HepG2 (cell line): ENCODE results near the gene EPSTI1. TPM values are rescaled to one million over a fixed set of nuclear protein-coding genes. Genes with fewer than 3 reads are reported as not detected.

Experiments used
- ATAC-seq: fragments of 200-7000 bp; cut with Tn5 transposase; 3 replicates; pipeline ENCODE4 v1.9.1; 2020; ENCODE audit warnings: mild to moderate bottlenecking, moderate library complexity
- BruUV-seq: library from RNA; stranded (reverse); fragments of 400-500 nt; replicated peaks from 2 replicates; lab custom pipeline; 2021; lab: Mats Ljungman, UMichigan
- CTCF ChIA-PET: fragments of 300-600 bp; formaldehyde crosslinking; extraction: SDS; loops from one replicate; lab custom pipeline; 2021; ENCODE audit warnings: low total read pairs, inconsistent platforms, low intra/inter-chr PET ratio; lab: Yijun Ruan, JAX
- POLR2A ChIA-PET: fragments of 350-600 bp; sonication (Branson Sonifier 250); formaldehyde crosslinking; loops from one replicate; lab custom pipeline; 2020; ENCODE audit warnings: antibody characterized with exemption, inconsistent platforms; lab: Yijun Ruan, JAX
- DNase-seq: peaks from one replicate; pipeline ENCODE4 v3.0.0-alpha.2; 2015; ENCODE audit warnings: low spot score
- FAIRE-seq: peaks from 3 replicates; lab custom pipeline; 2011; peaks lifted over from hg19 to GRCh38; lab: Jason Lieb, UNC
- H2AFZ ChIP-seq: one replicate; pipeline ENCODE4 v1.6.1; 2011; ENCODE audit warnings: low read length, inconsistent platforms
- H3K27ac ChIP-seq: fragments of 300-600 bp; 3 replicates; pipeline ENCODE4 v1.8.0; 2011; ENCODE audit warnings: mixed run types, mild to moderate bottlenecking, mixed read lengths, low read length, inconsistent platforms; ENCODE audit not compliant: insufficient read depth; ENCODE audit errors: extremely low read length
- H3K27me3 ChIP-seq, 2 experiments: fragments of 200-600 bp in 1 of 2; 2 replicates in 1 of 2; 3 replicates in 1 of 2; pipeline versions ENCODE4 v1.6.0 to v1.8.0; 2011; ENCODE audit warnings: low read length in 2 of 2, mild to moderate bottlenecking in 2 of 2, moderate library complexity in 2 of 2, inconsistent platforms in 1 of 2; ENCODE audit not compliant: insufficient read depth in 2 of 2, control insufficient read depth in 1 of 2
- H3K36me3 ChIP-seq, 2 experiments: fragments of 200-600 bp in 1 of 2; replicated peaks in 1 of 2; 2 replicates in 1 of 2; 3 replicates in 1 of 2; pipeline versions ENCODE4 v1.5.1 to v1.8.0; 2011; ENCODE audit warnings: low read length in 2 of 2, inconsistent platforms in 1 of 2; ENCODE audit not compliant: insufficient read depth in 2 of 2, control insufficient read depth in 1 of 2
- H3K4me1 ChIP-seq: 2 replicates; pipeline ENCODE4 v1.5.1; 2012; ENCODE audit warnings: low read length, inconsistent platforms; ENCODE audit not compliant: insufficient read depth
- H3K4me2 ChIP-seq: 2 replicates; pipeline ENCODE4 v1.6.0; 2011; ENCODE audit warnings: low read depth, low read length, inconsistent platforms
- H3K4me3 ChIP-seq, 3 experiments: fragments of 200-600 bp in 1 of 3; sonication (generic), shearing (Covaris generic) in 1 of 3; replicated peaks in 1 of 3; 2 replicates each; pipeline ENCODE4 v1.5.1; 2011 to 2016; ENCODE audit warnings: low read length in 3 of 3, inconsistent platforms in 2 of 3, low read depth in 2 of 3, mild to moderate bottlenecking in 2 of 3, control low read depth in 1 of 3, mixed read lengths in 1 of 3; ENCODE audit not compliant: insufficient read depth in 1 of 3
- H3K79me2 ChIP-seq: one replicate; pipeline ENCODE4 v1.6.1; 2011; ENCODE audit warnings: low read length, inconsistent platforms; ENCODE audit not compliant: insufficient read depth
- H3K9ac ChIP-seq: 2 replicates; pipeline ENCODE4 v1.6.0; 2011; ENCODE audit warnings: mild to moderate bottlenecking, low read depth, low read length, inconsistent platforms; ENCODE audit not compliant: insufficient read depth
- H3K9me3 ChIP-seq: 2 replicates; pipeline ENCODE4 v1.5.1; 2012; ENCODE audit warnings: mild to moderate bottlenecking, low read length
- H4K20me1 ChIP-seq: 2 replicates; pipeline ENCODE4 v1.6.0; 2011; ENCODE audit warnings: inconsistent platforms, mild to moderate bottlenecking, low read length, moderate library complexity; ENCODE audit not compliant: insufficient read depth
- ATAD3A ChIP-seq: sonication (generic); formaldehyde crosslinking; IDR thresholded peaks from 2 replicates; pipeline ENCODE4 v1.4.0; 2020; ENCODE audit warnings: missing genetic modification reagents
- EZH2 ChIP-seq: conservative IDR thresholded peaks from 2 replicates; pipeline ENCODE4 v1.6.1; 2012; ENCODE audit warnings: mild to moderate bottlenecking, low read depth, low read length, moderate library complexity
- HNF4G ChIP-seq, 2 experiments: sonication (generic) in 1 of 2; formaldehyde crosslinking in 1 of 2; IDR thresholded peaks; 2 replicates each; pipeline versions ENCODE4 v1.4.0 to v1.6.1; 2011 to 2020; ENCODE audit warnings: borderline replicate concordance in 2 of 2, low read depth in 2 of 2, mild to moderate bottlenecking in 2 of 2, low read length in 1 of 2, missing genetic modification reagents in 1 of 2, moderate library complexity in 1 of 2
- KDM1A ChIP-seq: IDR thresholded peaks from 2 replicates; pipeline ENCODE4 v1.6.1; 2016; ENCODE audit warnings: missing compliant biosample characterization
- KDM4B ChIP-seq: sonication (generic); formaldehyde crosslinking; IDR thresholded peaks from 2 replicates; pipeline ENCODE4 v1.4.0; 2020; ENCODE audit warnings: missing genetic modification reagents
- MATR3 ChIP-seq: sonication (generic); formaldehyde crosslinking; IDR thresholded peaks from 2 replicates; pipeline ENCODE4 v1.4.0; 2020; ENCODE audit warnings: missing genetic modification reagents
- SMYD3 ChIP-seq: sonication (generic); formaldehyde crosslinking; IDR thresholded peaks from 2 replicates; pipeline ENCODE4 v1.8.1; 2023; ENCODE audit warnings: mild to moderate bottlenecking, missing genetic modification reagents
- ZNF160 ChIP-seq: sonication (generic); formaldehyde crosslinking; IDR thresholded peaks from 2 replicates; pipeline ENCODE4 v1.8.0; 2022; ENCODE audit warnings: mild to moderate bottlenecking, inconsistent platforms, missing genetic modification reagents
- ZNF296 ChIP-seq: sonication (generic); formaldehyde crosslinking; conservative IDR thresholded peaks from 2 replicates; pipeline ENCODE4 v1.5.0; 2020; ENCODE audit warnings: mild to moderate bottlenecking, missing genetic modification reagents
- ZNF530 ChIP-seq: sonication (generic); formaldehyde crosslinking; IDR thresholded peaks from 2 replicates; pipeline ENCODE4 v1.5.0; 2020; ENCODE audit warnings: low read depth, mild to moderate bottlenecking, missing genetic modification reagents
- ZNF567 ChIP-seq: sonication (generic); formaldehyde crosslinking; IDR thresholded peaks from 2 replicates; pipeline ENCODE4 v1.8.1; 2023; ENCODE audit warnings: mild to moderate bottlenecking, missing genetic modification reagents, borderline replicate concordance
- WGBS: methylation state at CpG from one replicate; pipeline ENCODE4 v1.1.6; 2017; ENCODE audit warnings: low lambda C conversion rate; 5-methylcytosine and 5-hydroxymethylcytosine counted together
- in situ Hi-C: cut with HindIII; loops from 2 replicates; pipeline ENCODE4 v1.10.0; 2017; ENCODE audit warnings: low pct_unique_long_range_greater_than_20kb; ENCODE audit not compliant: extremely low pct_ligation_motif_present
- intact Hi-C: fragments of 100-400 bp; cut with micrococcal nuclease; formaldehyde crosslinking; loops from one replicate; pipeline ENCODE4 v1.10.0; 2022; ENCODE audit not compliant: unreplicated experiment
- polyA plus RNA-seq, 8 experiments: library from polyadenylated mRNA; depleted of rRNA in 3 of 8; stranded (reverse) in 7 of 8; unstranded in 1 of 8; fragments of >200 nt; fragmentation: Illumina TruSeq in 4 of 8; extraction: Trizol in 4 of 8; gene quantifications; 2 replicates each; pipeline versions ENCODE4 v1.2.1 to v1.2.3, GENCODE V29; 2011 to 2016; ENCODE audit warnings: low read depth in 4 of 8, missing spikeins in 1 of 8, mixed read lengths in 1 of 8; ENCODE audit not compliant: insufficient read depth in 1 of 8
- total RNA-seq, 5 experiments: library from RNA; depleted of rRNA; stranded (reverse); fragments of >200 nt; fragmentation: Illumina TruSeq; extraction: Trizol; gene quantifications; 2 replicates each; pipeline ENCODE4 v1.2.3, GENCODE V29; 2016; ENCODE audit warnings: low read depth in 1 of 5
- TF ChIP-seq, protein P1 (sequence below): sonication (generic); formaldehyde crosslinking; IDR thresholded peaks from 2 replicates; pipeline ENCODE4 v1.5.1; 2020; ENCODE audit warnings: missing genetic modification reagents, mild to moderate bottlenecking, borderline replicate concordance
- TF ChIP-seq, protein P2 (sequence below): sonication (generic); formaldehyde crosslinking; IDR thresholded peaks from 2 replicates; pipeline ENCODE4 v1.4.0; 2020; ENCODE audit warnings: missing genetic modification reagents; ENCODE audit errors: not compliant biosample characterization
- TF ChIP-seq, protein P3 (sequence below): sonication (generic); formaldehyde crosslinking; IDR thresholded peaks from 2 replicates; pipeline ENCODE4 v1.8.0; 2022; ENCODE audit warnings: low read depth, missing genetic modification reagents
- TF ChIP-seq, protein P4 (sequence below), 2 experiments: sonication (generic) in 1 of 2; formaldehyde crosslinking in 1 of 2; IDR thresholded peaks; 2 replicates each; pipeline versions ENCODE4 v1.5.1 to v1.6.1; 2011 to 2020; ENCODE audit warnings: borderline replicate concordance in 1 of 2, low read depth in 1 of 2, low read length in 1 of 2, mild to moderate bottlenecking in 1 of 2, missing genetic modification reagents in 1 of 2, moderate library complexity in 1 of 2

Gene EPSTI1
- total and polyA plus RNA-seq, 2 of the 13 experiments (the other 11 are each of a cell fraction or from before 2014, with no cell fraction given), result 0.03 TPM; not detected in 1

DNA sequence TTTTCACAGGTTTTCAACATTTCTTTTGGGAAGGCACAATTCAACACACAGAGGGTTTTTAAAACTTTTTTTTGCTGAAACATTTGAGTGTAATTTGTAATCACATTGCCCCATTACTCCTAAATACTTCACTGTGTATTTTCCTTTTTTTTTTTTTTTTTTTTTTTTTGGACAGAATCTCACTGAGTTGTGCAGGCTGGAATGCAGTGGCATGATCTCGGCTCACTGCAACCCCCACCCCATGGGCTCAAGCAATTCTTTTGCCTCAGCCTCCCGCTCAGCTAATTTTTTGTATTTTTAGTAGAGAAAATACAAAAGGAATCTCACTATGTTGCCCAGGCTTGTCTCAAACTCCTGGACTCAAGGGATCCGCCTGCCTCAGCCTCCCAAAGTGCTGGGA, 16.6 kb upstream of the EPSTI1 start (continued):
- TF ChIP-seq KDM1A (CRISPR knock-in tag), result no peak
- no peak for TF ChIP-seq ATAD3A (CRISPR knock-in tag)
- TF ChIP-seq ZNF530 (CRISPR knock-in tag), result no peak
- TF ChIP-seq, protein P1, sequence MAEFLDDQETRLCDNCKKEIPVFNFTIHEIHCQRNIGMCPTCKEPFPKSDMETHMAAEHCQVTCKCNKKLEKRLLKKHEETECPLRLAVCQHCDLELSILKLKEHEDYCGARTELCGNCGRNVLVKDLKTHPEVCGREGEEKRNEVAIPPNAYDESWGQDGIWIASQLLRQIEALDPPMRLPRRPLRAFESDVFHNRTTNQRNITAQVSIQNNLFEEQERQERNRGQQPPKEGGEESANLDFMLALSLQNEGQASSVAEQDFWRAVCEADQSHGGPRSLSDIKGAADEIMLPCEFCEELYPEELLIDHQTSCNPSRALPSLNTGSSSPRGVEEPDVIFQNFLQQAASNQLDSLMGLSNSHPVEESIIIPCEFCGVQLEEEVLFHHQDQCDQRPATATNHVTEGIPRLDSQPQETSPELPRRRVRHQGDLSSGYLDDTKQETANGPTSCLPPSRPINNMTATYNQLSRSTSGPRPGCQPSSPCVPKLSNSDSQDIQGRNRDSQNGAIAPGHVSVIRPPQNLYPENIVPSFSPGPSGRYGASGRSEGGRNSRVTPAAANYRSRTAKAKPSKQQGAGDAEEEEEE, result no peak
- no peak for TF ChIP-seq ZNF296
- TF ChIP-seq, protein P2, sequence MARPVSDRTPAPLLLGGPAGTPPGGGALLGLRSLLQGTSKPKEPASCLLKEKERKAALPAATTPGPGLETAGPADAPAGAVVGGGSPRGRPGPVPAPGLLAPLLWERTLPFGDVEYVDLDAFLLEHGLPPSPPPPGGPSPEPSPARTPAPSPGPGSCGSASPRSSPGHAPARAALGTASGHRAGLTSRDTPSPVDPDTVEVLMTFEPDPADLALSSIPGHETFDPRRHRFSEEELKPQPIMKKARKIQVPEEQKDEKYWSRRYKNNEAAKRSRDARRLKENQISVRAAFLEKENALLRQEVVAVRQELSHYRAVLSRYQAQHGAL, result no peak

DNA sequence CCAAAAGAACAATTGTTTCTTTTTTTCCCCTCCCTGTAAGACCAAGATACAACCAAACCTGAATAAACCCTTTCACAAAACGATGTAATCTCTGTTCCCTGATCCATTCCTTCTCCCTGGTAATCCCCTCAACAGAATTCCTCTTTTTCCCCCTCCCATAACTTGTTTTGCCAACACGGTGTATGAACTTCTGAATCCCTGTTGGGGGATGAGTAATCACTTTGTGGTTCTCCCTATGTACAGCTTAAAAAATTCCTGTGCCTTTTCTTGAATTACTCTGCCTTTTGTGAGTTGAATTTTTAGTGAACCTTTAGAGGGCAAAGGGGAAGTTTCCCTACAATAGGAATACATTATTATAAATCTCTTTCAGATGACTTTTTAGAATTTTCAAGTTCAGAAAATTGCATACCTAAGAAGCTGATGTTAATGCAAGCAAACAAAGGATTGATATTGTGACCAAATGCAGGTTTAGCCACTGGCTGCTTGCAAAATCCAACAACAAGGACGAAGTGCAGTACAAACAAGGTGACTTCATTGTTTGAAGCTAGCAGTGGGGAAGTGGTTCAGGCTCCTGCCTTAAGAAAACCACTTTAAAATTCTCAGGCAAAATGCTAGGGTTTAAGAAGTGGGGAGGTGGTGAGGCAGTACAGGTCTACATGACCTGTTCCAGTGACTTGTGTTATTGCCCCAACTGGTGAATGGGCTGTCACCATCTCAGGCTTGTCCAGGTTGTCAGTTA, 15.0 kb upstream of the EPSTI1 start:
- no peak overlapping the region for H3K27ac ChIP-seq
- no peaks in the 10 kb centered on the region for H3K36me3 ChIP-seq
- ChIA-PET CTCF (no interaction called here), POLR2A (no interaction called here)
- H3K4me1 ChIP-seq, result peaks cover 34% of the 10 kb centered on the region
- WGBS, result 0% methylated on average over 3 of the region's 3 CpGs
- H2AFZ ChIP-seq, result no peak overlapping the region
- ATAC-seq (no peak; the same call in 2 of the 3 replicates), DNase-seq (peak; percentile 52), FAIRE-seq (no peak)
- intact Hi-C loops (loop anchor here (5.0 kb wide), 1 partner anchor 50 kb away; no protein-coding TSS in a partner anchor), in situ Hi-C loops (no loop called here)
- H3K4me2 ChIP-seq, result no peak overlapping the region
- H4K20me1 ChIP-seq, result no peaks in the 10 kb centered on the region
- BruUV-seq, result no TSS peak
- H3K27me3 ChIP-seq, result no peaks in the 10 kb centered on the region
- H3K4me3 ChIP-seq, result no peak overlapping the region
- H3K79me2 ChIP-seq, result no peaks in the 10 kb centered on the region
- H3K9me3 ChIP-seq, result no peaks in the 10 kb centered on the region
- no peak overlapping the region for H3K9ac ChIP-seq
- no peak for TF ChIP-seq SMYD3 (CRISPR knock-in tag)
- TF ChIP-seq HNF4G (IDR thresholded peaks at IDR 0.05; ENCODE audit: borderline replicate concordance, low read depth, low read length), result no peak
- no peak for TF ChIP-seq HNF4G (CRISPR knock-in tag; IDR thresholded peaks at IDR 0.05; ENCODE audit: borderline replicate concordance, low read depth)
- no peak for TF ChIP-seq KDM4B
- TF ChIP-seq ZNF567, result no peak
- TF ChIP-seq, protein P3, sequence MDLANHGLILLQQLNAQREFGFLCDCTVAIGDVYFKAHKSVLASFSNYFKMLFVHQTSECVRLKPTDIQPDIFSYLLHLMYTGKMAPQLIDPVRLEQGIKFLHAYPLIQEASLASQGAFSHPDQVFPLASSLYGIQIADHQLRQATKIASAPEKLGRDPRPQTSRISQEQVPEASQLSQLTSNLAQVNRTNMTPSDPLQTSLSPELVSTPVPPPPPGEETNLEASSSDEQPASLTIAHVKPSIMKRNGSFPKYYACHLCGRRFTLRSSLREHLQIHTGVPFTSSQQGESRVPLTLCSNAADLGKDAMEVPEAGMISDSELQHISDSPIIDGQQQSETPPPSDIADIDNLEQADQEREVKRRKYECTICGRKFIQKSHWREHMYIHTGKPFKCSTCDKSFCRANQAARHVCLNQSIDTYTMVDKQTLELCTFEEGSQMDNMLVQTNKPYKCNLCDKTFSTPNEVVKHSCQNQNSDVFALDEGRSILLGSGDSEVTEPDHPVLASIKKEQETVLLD (CRISPR knock-in tag), result no peak
- TF ChIP-seq EZH2, result no peak
- TF ChIP-seq ZNF160 (CRISPR knock-in tag), result no peak
- no peak for TF ChIP-seq MATR3
- TF ChIP-seq, protein P4, sequence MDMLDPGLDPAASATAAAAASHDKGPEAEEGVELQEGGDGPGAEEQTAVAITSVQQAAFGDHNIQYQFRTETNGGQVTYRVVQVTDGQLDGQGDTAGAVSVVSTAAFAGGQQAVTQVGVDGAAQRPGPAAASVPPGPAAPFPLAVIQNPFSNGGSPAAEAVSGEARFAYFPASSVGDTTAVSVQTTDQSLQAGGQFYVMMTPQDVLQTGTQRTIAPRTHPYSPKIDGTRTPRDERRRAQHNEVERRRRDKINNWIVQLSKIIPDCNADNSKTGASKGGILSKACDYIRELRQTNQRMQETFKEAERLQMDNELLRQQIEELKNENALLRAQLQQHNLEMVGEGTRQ (IDR thresholded peaks at IDR 0.05; ENCODE audit: low read depth, low read length), result no peak
- TF ChIP-seq, protein P4 (CRISPR knock-in tag; IDR thresholded peaks at IDR 0.05; ENCODE audit: borderline replicate concordance), result no peak
